ENCODE measurements around the gene ARVCF.

The ARVCF gene

DNA sequence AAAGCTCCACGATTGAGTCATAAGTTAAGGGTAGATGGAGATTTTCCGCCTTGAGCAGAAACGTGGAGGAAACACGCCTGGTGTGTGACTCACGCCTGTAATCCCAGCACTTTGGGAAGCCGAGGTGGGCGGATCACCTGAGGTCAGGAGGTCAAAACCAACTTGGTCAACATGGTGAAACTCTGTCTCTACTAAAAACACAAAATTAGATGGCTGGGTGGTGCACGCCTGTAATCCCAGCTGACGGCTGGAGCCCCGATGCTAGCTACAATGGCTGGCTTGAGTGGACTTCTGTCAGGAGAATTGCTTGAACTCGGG is 46.1 kb upstream of the ARVCF start:
- Histone ChIP-seq H3K4me1 (ENCODE audit: insufficient read depth, low read length, severe bottlenecking) (no peaks in the 10 kb centered on the region), H3F3A (ENCODE audit: insufficient read depth, low read length) (no peaks in the 10 kb centered on the region), H3K36me3 (ENCODE audit: insufficient read depth, low read length) (peaks cover 11% of the 10 kb centered on the region; the same call in 1 of the 2 replicates), H3K9ac (ENCODE audit: low read length) (no peak overlapping the region), H3K9me2 (ENCODE audit: low read depth, low read length) (no peaks in the 10 kb centered on the region), H4K20me1 (ENCODE audit: insufficient read depth, low read length) (no peaks in the 10 kb centered on the region), H3K27ac (ENCODE audit: low read depth, low read length, poor library complexity, severe bottlenecking) (no peak overlapping the region), H3K4me3 (ENCODE audit: low read depth, low read length, poor library complexity, severe bottlenecking) (no peak overlapping the region), H3K27me3 (ENCODE audit: insufficient read depth, low read length) (no peaks in the 10 kb centered on the region), H3K79me2 (ENCODE audit: insufficient read depth, low read length) (no peaks in the 10 kb centered on the region), H2AFZ (ENCODE audit: low read length) (no peak overlapping the region), H3K9me3 (ENCODE audit: low read length) (no peaks in the 10 kb centered on the region), H3K4me2 (ENCODE audit: low read length) (no peak overlapping the region)
- TF ChIP-seq CTCF (IDR thresholded peaks at IDR 0.05; ENCODE audit: low read length) (no peak), EZH2 (IDR thresholded peaks at IDR 0.05; ENCODE audit: borderline replicate concordance, low read length) (no peak)

- Histone ChIP-seq H3K36me3 (ENCODE audit: insufficient read depth, low read length) (peaks cover 11% of the 10 kb centered on the region; the same call in 1 of the 2 replicates), H3K79me2 (ENCODE audit: insufficient read depth, low read length) (no peaks in the 10 kb centered on the region), H3K4me2 (ENCODE audit: low read length) (no peak overlapping the region), H3K9me2 (ENCODE audit: low read depth, low read length) (no peaks in the 10 kb centered on the region), H3K9ac (ENCODE audit: low read length) (no peak overlapping the region), H3K27me3 (ENCODE audit: insufficient read depth, low read length) (no peaks in the 10 kb centered on the region), H4K20me1 (ENCODE audit: insufficient read depth, low read length) (no peaks in the 10 kb centered on the region), H2AFZ (ENCODE audit: low read length) (no peak overlapping the region), H3K4me1 (ENCODE audit: insufficient read depth, low read length, severe bottlenecking) (no peaks in the 10 kb centered on the region), H3F3A (ENCODE audit: insufficient read depth, low read length) (no peaks in the 10 kb centered on the region), H3K4me3 (ENCODE audit: low read depth, low read length, poor library complexity, severe bottlenecking) (no peak overlapping the region), H3K9me3 (ENCODE audit: low read length) (no peaks in the 10 kb centered on the region), H3K27ac (ENCODE audit: low read depth, low read length, poor library complexity, severe bottlenecking) (no peak overlapping the region)
- TF ChIP-seq EZH2 (IDR thresholded peaks at IDR 0.05; ENCODE audit: borderline replicate concordance, low read length) = no peak
- no peak for TF ChIP-seq CTCF (IDR thresholded peaks at IDR 0.05; ENCODE audit: low read length)
These were observed 45.6 kb upstream of the ARVCF start for GRCh38 chr22:20062043-20062765.

DNA sequence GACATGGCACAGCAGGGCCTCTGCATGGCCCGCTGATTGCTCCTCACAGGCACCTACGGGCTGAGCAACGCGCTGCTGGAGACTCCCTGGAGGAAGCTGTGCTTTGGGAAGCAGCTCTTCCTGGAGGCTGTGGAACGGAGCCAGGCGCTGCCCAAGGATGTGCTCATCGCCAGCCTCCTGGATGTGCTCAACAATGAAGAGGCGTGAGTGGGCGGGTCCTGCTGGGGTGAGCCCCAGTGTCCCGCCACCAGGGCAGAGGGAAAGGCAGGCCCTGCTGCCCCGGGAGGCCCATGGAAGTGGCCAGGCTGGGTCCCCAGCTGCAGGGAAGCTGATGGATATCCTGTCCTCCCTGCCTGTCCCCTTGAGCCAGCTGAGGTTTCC is 44.8 kb upstream of the ARVCF start:
- no peaks in the 10 kb centered on the region for H3K9me3 ChIP-seq (ENCODE audit: low read length)
- H3K27me3 ChIP-seq (ENCODE audit: insufficient read depth, low read length) = no peaks in the 10 kb centered on the region
- no peak overlapping the region for H3K4me2 ChIP-seq (ENCODE audit: low read length)
- H3K9me2 ChIP-seq (ENCODE audit: low read depth, low read length) = no peaks in the 10 kb centered on the region
- H3K4me3 ChIP-seq (ENCODE audit: low read depth, low read length, poor library complexity, severe bottlenecking) = no peak overlapping the region
- no peak for TF ChIP-seq EZH2 (IDR thresholded peaks at IDR 0.05; ENCODE audit: borderline replicate concordance, low read length)
- no peak for TF ChIP-seq CTCF (IDR thresholded peaks at IDR 0.05; ENCODE audit: low read length)
- no peak overlapping the region for H3K27ac ChIP-seq (ENCODE audit: low read depth, low read length, poor library complexity, severe bottlenecking)
- H3K79me2 ChIP-seq (ENCODE audit: insufficient read depth, low read length) = no peaks in the 10 kb centered on the region
- no peaks in the 10 kb centered on the region for H4K20me1 ChIP-seq (ENCODE audit: insufficient read depth, low read length)
- peaks cover 13% of the 10 kb centered on the region; the same call in 1 of the 2 replicates for H3K36me3 ChIP-seq (ENCODE audit: insufficient read depth, low read length)
- no peaks in the 10 kb centered on the region for H3K4me1 ChIP-seq (ENCODE audit: insufficient read depth, low read length, severe bottlenecking)
- no peaks in the 10 kb centered on the region for H3F3A ChIP-seq (ENCODE audit: insufficient read depth, low read length)
- no peak overlapping the region for H2AFZ ChIP-seq (ENCODE audit: low read length)
- no peak overlapping the region for H3K9ac ChIP-seq (ENCODE audit: low read length)

Measured in OCI-LY1 (cell line).